NCI-H2081 treated with DMSO at 0.1 percent for 48 hours (cell line): Measurements from ENCODE around the gene CACFD1.

Source experiments
- DNase-seq: peaks from one replicate; lab custom pipeline; 2025; lab: John Stamatoyannopoulos, UW

Gene CACFD1

DNA sequence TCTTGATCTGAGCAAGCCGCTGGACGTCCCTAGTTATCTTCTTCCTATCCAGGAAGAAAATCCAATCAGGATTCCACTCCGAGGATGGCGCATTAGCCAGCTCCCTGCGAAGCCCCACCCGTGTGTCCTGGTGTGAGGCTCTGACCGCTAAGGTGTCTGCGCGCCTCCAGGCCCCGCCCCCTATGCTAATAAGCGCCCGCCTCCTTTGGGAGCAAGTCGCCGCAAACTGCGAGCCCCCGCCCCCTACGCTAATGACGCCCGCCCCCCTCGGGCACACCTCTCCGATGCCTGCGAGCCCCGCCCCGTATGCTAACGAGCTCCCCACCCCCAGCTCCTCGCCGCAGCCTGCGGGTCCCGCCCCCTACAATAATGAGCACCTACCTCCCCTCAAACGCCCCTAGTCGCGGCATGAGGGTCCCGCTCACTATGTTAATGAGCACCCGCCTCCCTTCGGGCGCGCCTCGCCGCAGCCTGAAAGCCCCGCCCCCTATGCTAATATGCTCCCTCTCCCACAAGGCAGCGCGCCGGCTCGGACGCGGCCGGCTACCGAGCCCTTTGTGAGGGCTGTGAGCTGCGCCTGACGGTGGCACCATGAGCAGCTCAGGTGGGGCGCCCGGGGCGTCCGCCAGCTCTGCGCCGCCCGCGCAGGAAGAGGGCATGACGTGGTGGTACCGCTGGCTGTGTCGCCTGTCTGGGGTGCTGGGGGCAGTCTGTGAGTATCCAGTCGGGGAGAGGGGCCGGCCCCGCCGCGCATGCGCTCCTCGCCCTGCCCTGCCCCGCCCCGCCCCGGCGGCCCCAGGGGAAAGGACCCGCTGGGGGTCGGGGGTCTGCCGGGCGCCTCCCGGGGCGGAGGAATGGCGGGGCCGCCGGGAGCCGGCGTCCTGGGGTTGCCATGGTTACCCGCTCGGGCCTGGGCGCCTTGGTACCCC lies at the start of gene CACFD1:
CACFD1 (plus strand) TSS at position 503 of the 929 bp plus-strand sequence; CDS start at position 592, 89 bp downstream.
- DNase-seq = peak; percentile 83

DNA sequence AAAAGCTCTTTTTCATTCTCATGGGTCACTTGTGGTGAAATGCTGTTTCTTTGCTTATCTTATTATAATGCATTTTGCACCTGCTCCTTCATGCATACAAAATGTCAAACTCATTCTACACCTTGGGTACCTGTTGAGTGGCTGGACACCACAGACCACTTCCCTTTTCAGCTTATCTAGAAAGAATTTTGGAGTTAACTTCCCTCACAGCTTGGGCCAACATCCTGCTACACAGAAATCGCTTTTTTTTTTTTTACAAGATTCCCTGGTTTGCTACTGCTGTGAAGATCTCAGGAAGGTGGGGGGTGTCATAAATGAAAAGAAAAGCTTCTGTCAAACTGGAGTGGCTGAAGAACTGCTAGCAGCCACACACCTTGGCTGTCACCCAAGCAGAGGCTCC lies 44.6 kb upstream of the CACFD1 start:
- DNase-seq = no peak

DNA sequence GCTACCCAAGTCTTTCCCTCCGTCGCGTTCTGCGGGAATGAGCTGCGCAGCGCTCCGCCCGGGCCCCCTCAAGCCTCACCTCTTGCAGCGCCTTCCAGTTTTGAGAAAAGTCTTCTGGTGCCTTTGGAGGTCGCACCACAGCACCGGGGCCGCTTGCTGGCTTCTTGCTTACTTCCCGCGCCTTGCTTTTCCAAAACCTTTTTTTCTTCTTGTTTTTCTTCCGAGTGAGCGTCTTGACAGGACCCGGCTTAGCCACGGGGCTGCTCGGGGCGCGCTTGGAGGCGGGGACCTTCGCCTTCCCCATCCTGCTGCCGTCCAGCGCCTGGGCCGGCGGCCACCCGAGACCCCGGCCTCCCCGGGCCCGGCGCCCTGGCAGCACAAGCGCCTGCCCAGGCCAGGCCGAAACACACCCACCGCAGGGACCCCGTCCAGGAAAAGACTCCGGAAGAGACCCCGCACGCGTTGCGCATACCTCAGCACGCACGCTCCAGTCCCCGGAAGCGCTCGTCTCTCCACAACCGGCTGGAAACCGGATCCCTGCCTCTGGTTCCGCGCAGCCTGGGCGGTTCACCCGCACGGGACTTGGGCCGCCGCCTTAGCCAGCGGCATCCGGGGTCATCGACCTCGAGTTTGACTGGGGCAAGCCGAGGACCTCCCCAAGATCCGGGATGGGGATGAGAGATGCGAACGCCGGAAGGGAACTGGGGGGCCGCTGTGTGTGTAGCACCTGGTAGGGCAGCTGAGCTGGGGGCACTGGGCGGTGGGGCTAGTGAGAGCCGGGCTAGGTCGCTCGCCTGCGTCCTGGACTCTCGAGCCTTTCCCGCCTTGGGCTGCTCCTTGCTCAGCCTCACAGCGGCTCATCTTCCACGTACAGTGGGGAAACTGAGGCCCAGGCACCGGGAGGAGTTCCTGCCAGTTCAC lies 42.0 kb upstream of the CACFD1 start, which contains the start of gene REXO4:
REXO4 (minus strand) TSS at position 470 of the 921 bp plus-strand sequence; CDS start at position 304, 166 bp downstream.
- DNase-seq = no peak

DNA sequence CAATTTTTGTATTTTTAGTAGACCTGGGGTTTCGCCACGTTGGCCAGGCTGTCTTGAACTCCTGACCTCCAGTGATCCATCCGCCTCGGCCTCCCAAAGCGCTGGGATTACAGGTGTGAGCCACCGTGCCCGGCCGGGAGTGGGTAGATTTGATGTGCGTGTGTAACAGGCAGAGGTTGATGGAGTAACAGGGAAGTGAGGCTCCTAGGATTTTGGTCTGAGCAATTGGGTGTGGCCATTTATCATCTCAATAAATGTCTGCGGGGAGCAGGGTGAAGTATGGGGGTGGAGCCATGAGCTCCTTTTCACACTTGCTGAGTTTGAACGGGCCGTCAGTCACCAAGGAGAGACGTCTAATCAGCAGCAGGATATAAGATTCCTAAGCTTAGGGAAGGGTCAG lies 40.8 kb upstream of the CACFD1 start:
- DNase-seq = no peak

DNA sequence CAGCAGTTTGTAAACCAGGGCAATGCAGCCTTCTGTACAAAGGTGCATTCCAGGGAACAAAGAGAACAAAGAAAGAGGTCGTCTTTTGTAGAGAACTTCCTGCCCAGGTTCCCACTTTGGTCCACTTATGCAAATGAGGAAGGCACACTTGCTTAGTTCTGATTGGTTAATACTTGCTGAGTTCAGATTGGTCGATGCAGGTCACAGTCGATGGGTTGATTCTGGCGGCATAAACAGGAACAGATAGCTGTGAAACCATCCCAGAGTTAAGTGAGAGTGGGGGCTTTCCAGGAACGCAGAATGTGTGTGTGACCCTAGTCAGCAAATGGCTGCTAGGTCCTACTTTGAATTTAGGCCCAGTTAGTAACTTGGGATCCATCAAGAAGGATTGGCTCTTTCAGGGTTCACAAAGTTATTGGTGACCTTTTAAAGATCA lies 39.4 kb upstream of the CACFD1 start:
- DNase-seq = no peak

DNA sequence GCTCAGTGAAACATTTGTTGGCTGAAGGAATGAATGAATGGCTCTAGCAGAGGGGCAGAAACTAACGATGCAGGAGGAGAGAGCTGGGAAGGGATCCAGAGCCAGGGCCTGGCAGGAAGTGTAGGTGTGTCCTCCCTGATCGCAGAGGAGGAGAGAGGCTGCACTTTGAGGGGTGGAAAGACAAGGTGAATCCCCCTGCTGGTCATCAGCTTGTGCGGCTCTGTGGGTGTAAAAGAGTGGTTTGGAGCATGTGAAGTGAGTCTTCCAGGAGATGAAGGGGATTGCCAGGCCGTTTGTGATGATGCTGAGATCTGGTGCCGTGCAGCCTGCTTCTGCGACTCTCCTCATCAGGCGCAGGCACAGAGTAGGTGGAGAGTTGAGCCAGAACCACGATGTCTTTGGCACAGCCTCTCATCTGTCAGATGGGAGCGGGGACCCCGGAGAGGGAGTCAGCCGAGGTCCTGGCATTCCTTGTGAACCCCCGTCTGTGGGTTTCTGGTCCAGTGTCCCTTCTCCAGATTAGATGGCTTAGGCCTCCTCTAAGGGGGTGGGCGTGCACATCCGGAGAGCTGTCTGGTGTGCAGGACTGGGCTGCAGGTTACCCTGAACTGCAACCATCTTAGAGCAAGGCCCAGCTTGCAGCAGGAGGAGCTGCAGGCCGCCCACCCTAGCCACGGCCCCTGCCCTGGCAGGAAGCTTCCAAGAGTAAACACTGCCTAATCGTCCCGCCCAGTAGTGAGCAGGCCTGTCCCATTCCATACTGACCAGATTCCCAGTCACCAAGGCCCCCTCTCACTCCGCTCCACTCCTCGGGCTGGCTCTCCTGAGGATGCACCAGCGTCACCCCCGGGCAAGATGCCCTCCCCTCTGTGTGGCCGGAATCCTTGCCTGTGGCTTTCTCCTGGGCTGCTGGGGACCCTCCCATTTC lies 37.9 kb upstream of the CACFD1 start, which contains the start of gene ADAMTS13:
ADAMTS13 (plus strand) TSS at position 753 of the 928 bp plus-strand sequence; CDS start at position 830, 77 bp downstream.
- DNase-seq = no peak

DNA sequence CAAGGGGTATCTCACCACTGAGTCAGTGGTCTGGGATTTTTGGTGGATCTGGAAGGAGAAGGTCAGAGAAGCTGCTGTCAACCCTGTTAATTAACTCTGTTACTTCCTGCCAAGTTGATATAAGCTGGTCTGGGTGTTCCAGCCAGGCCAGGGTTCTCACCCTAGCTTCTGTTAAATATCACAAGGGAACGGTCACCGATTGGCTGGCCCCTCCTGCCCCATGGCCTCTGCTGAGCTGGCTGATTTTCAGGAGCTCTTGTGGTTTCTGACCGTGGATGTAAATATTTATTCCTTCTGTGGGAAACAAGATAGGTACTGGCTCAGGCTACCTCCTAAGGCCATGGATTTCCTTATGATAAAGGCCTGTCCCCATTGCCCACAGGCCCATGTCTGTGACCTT lies 36.6 kb upstream of the CACFD1 start:
- no peak for DNase-seq

DNA sequence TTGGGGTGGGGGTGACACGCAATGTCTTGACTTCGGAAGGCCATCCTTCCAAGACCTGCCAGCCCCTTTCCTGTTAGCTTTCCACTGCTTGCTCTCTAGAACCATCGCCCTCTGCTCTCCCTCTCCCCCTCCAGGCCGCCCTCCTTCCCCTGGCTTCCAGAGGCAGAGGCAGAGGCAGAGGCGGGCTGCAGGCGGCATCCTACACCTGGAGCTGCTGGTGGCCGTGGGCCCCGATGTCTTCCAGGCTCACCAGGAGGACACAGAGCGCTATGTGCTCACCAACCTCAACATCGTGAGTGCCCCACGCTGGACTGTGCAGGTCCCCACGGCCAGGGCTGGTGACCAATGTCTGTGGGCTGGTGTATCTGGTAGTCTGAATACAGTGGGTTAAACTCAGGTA lies 35.6 kb upstream of the CACFD1 start:
- no peak for DNase-seq

DNA sequence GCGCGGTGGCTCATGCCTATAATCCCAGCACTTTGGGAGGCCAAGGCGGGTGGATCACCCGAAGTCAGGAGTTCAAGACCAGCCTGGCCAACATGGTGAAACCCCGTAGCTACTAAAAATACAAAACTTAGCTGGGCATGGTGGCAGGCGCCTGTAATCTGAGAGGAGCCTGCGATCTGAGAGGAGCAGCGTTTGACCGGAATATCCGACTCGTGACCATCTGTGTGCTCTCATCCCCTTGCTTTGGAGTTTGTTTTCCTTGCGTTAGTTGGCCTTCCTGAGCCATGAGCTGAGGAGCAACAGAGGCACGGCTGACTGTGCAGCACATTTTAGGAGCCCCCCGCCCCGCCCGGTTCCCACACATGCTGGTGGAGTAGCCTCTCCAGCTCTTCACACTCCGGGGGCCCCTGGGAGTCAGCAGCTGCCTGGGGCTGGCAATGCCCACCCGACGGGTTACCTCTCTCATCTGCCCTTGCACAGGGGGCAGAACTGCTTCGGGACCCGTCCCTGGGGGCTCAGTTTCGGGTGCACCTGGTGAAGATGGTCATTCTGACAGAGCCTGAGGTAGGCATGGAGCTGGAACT lies 34.6 kb upstream of the CACFD1 start:
- DNase-seq = no peak

DNA sequence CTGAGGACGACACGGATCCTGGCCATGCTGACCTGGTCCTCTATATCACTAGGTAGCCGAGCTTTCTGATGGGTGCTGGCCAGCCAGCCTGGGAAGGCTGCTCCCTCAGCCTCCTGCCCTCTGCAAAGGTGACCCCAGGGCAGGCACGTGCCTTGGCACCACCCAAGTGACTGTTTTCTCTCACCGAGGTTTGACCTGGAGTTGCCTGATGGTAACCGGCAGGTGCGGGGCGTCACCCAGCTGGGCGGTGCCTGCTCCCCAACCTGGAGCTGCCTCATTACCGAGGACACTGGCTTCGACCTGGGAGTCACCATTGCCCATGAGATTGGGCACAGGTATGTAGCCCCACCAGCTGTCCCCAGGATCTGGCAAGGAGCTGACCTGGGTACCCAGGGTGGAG lies 33.8 kb upstream of the CACFD1 start:
- no peak for DNase-seq

DNA sequence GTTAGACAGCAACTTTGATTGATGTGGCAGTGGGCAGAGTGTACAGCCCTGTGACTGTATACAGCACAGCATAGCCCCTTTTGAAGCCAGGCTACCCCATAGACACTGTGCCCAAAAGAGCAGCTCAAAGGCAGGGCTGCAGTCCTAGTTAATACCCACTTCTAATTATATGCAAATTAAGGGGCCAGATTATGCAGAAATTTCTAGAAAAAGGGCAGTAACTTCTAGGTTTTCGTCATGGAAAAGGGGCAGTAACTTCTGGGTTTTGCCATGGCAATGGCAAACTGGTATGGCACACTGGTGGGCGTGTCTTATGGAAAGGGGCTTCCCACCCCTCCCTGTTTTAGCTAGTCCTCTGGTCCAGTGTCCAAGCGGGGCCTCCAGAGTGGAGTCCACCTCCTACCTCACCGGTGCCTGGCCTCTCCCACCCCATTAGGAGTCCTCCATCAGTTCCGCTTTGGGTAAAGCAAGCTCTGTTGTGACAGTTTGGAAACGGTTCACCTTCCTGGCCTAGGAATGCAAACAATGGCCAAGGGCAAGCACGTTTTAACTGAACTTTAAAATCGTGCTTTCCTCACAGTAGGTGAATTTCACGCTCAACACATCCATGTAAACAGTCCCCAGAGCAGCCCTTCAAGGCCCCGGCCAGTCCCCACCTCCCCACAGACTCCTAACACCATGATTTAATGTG lies 32.0 kb upstream of the CACFD1 start:
- no peak for DNase-seq

DNA sequence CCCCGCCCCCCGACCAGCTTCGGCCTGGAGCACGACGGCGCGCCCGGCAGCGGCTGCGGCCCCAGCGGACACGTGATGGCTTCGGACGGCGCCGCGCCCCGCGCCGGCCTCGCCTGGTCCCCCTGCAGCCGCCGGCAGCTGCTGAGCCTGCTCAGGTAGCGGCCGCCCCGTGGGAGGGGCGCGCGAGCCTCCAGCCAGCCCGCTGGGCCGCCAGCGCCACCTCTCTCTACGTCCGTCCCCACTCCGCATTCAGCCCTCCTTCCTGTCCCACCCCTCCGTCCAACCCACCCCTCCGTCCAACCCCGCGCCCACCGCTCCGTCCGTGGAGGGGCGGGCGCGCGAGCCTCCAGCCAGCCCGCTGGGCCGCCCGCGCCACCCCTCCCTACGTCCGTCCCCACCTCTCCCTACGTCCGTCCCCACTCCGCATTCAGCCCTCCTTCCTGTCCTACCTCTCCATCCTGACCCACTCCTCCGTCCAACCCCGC lies 31.1 kb upstream of the CACFD1 start:
- DNase-seq = no peak

DNA sequence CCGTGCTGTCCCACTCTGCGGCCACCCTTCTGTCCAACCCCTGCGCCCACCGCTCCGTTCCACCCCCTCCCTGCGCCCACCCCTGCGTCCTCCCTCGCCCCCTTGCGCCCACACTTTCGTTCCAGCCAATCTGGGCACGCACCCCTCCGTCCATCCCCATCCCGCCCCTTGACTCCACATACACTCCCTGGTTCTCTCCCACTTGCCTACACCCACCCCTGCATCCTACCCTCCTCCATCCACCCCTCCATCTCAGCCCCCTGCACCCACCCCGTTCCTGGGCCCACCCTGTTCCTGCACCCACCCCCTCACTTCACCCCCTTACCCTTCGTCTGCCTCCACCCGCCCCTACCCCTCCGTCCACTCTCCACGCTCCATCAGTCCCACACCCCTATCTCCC lies 30.6 kb upstream of the CACFD1 start:
- DNase-seq = no peak

DNA sequence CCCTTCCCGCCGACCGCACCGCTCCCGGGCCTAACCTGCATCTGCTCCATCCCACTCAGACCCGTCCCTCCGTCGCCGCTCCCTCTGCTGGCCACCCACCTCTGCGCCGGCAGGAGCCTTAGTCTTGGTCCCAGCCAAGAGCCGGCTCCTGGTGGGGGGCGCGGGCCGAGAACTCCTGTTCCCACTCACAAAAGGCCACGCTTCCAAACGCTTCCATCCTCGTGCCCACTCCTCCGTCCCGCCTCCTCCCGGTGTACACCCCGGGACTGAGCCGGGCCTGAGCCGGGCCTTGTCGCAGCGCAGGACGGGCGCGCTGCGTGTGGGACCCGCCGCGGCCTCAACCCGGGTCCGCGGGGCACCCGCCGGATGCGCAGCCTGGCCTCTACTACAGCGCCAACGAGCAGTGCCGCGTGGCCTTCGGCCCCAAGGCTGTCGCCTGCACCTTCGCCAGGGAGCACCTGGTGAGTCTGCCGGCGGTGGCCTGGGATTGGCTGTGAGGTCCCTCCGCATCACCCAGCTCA lies 30.1 kb upstream of the CACFD1 start:
- DNase-seq = no peak

DNA sequence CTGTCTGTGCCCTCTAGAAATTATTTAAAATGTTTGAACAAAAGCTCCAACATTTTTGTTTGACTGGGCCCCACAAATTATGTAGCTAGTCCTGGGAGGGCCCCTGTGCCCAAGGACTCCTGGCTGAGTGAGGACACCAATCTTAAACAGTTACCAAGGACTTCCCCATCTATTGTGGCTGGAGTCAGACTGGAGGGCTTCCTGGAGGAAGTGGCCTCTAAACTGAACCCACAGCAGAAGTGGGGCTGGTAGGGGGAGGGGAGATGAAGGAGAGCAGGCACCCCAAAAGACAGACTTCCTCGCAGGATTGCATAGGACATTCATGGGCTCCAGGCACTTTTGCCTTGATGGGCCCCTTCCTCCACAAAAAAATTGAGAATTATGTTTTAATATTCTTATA lies 29.5 kb upstream of the CACFD1 start:
- DNase-seq = no peak

DNA sequence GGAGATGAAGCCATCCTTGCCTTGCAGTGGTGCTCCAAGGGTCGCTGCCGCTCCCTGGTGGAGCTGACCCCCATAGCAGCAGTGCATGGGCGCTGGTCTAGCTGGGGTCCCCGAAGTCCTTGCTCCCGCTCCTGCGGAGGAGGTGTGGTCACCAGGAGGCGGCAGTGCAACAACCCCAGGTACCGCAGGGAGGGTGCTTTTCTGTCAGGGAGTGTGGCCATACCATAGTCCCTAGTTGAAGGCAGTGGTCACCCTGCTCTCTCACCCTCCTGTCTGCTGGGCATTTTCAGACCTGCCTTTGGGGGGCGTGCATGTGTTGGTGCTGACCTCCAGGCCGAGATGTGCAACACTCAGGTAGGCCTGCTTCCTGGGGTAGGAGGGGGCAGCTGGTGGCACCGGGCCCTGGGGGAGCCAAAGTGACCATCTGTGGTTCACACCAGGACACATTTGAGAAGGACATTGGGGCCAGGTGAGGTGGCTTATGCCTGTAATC lies 26.4 kb upstream of the CACFD1 start:
- no peak for DNase-seq

DNA sequence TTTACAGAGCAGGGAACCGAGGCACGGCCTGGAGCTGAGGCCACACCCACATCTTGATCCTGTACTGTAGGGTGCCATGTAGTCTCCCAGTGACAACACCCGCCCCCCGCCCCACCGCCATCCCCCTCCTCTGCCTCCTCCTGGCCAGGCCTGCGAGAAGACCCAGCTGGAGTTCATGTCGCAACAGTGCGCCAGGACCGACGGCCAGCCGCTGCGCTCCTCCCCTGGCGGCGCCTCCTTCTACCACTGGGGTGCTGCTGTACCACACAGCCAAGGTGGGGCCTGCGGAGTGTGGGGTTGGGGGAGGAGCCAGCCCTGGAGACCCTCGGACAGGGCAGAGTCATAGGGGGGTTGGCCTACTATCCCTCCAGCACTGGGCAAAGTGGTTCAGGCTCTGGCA lies 23.1 kb upstream of the CACFD1 start:
- DNase-seq = no peak

DNA sequence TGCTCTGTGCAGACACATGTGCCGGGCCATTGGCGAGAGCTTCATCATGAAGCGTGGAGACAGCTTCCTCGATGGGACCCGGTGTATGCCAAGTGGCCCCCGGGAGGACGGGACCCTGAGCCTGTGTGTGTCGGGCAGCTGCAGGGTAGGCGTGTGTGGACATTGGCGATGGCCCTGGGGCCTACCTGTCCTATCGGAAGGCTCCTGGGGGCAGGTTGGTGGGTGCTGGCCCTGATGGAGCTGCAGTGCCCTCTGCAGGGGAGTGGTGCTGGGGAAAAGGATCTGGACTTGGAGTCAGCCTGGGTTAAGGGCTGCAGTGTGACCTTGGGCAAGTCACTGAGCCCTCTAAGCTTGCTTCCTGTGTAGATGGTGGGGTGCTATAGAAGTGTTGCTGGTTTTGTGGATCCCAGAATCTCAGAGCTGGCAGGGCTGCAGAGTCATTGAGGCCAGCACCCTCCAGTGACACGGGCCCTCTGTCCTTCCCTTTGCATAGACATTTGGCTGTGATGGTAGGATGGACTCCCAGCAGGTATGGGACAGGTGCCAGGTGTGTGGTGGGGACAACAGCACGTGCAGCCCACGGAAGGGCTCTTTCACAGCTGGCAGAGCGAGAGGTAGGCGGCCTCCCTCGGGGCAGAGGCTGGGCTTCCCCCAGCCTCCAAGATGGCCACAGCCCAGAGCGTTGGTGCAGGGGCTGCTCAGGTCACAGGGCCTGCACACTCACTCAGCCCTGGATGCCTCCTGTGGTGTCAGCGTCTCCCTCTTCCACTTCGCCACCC lies 21.8 kb upstream of the CACFD1 start:
- no peak for DNase-seq

DNA sequence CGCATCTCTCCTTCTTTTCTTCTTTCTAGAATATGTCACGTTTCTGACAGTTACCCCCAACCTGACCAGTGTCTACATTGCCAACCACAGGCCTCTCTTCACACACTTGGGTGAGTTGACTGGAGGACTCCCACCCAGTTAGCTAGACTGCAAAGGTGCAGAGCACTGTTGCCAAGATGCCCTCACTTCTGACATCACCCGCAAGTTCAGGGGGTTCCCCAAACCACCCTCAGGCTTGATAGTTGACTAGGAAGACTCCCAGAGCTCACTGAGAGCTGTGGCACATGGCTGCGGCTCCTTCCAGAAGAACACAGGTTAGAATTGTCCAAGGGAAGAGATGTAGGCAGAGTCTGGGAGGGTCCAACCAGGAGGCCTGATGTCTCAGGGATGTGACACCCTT lies 20.4 kb upstream of the CACFD1 start:
- DNase-seq = no peak
